Neural cell (in vitro differentiated cells): Measurements from ENCODE around the gene MAP7D1. TPM values are rescaled to one million over a fixed set of nuclear protein-coding genes. Genes with fewer than 3 reads are reported as not detected.

Experiments
- H2AFZ ChIP-seq: fragments of 200-600, 300-800 bp; sonication (generic), shearing (Covaris generic); 2 replicates; pipeline ENCODE4 v1.6.0; 2014; ENCODE audit warnings: low read depth, mild to moderate bottlenecking, antibody characterized with exemption, low read length, moderate library complexity
- H3F3A ChIP-seq: fragments of 200-600 bp; shearing (Covaris generic); 2 replicates; pipeline ENCODE4 v1.6.1; 2016; ENCODE audit warnings: mild to moderate bottlenecking, moderate library complexity, mixed read lengths, antibody characterized with exemption, low read length; ENCODE audit not compliant: insufficient read depth, poor library complexity, severe bottlenecking
- H3K27ac ChIP-seq: fragments of 200-600, 300-800 bp; sonication (generic), shearing (Covaris generic); 2 replicates; pipeline ENCODE4 v1.5.1; 2014; ENCODE audit warnings: mild to moderate bottlenecking, low read length, moderate library complexity
- H3K27me3 ChIP-seq: fragments of 300-800, 200-600 bp; sonication (generic), shearing (Covaris generic); 2 replicates; pipeline ENCODE4 v1.6.0; 2014; ENCODE audit warnings: mild to moderate bottlenecking, low read depth, low read length, moderate library complexity; ENCODE audit not compliant: insufficient read depth
- H3K36me3 ChIP-seq: fragments of 300-800, 200-600 bp; sonication (generic), shearing (Covaris generic); 2 replicates; pipeline ENCODE4 v1.5.1; 2014; ENCODE audit warnings: mild to moderate bottlenecking, antibody characterized with exemption, low read length, moderate library complexity; ENCODE audit not compliant: insufficient read depth
- H3K4me2 ChIP-seq: fragments of 300-800, 200-600 bp; sonication (generic), shearing (Covaris generic); 2 replicates; pipeline ENCODE4 v1.6.0; 2014; ENCODE audit warnings: mild to moderate bottlenecking, low read length
- H3K4me3 ChIP-seq: fragments of 300-800, 200-600 bp; sonication (generic), shearing (Covaris generic); 2 replicates; pipeline ENCODE4 v1.5.1; 2014; ENCODE audit warnings: mild to moderate bottlenecking, low read length, moderate library complexity
- H3K79me2 ChIP-seq: fragments of 200-600 bp; shearing (Covaris generic); replicated peaks from 2 replicates; pipeline ENCODE4 v1.6.0; 2014; ENCODE audit warnings: mild to moderate bottlenecking, low read length, moderate library complexity; ENCODE audit not compliant: insufficient read depth
- H3K9ac ChIP-seq: fragments of 300-800, 200-600 bp; sonication (generic), shearing (Covaris generic); 2 replicates; pipeline ENCODE4 v1.6.1; 2016; ENCODE audit warnings: mild to moderate bottlenecking, low read length, mixed read lengths
- H3K9me2 ChIP-seq: fragments of 200-600 bp; shearing (Covaris generic); 2 replicates; pipeline ENCODE4 v1.6.1; 2016; ENCODE audit warnings: mild to moderate bottlenecking, low read length, mixed read lengths; ENCODE audit not compliant: insufficient read depth
- H3K9me3 ChIP-seq: fragments of 200-600, 300-800 bp; sonication (generic), shearing (Covaris generic); 2 replicates; pipeline ENCODE4 v1.6.1; 2016; ENCODE audit warnings: mild to moderate bottlenecking, mixed run types, low read length, moderate library complexity, mixed read lengths
- H4K20me1 ChIP-seq: fragments of 200-600 bp; shearing (Covaris generic); 2 replicates; pipeline ENCODE4 v1.6.1; 2016; ENCODE audit warnings: mild to moderate bottlenecking, mixed run types; ENCODE audit not compliant: insufficient read depth
- CTCF ChIP-seq: fragments of 450-650 bp; IDR thresholded peaks from 2 replicates; pipeline ENCODE4 v1.5.1; 2014; ENCODE audit warnings: antibody characterized with exemption, mild to moderate bottlenecking, moderate library complexity; ENCODE audit not compliant: poor library complexity, severe bottlenecking
- EP300 ChIP-seq: fragments of 450-650 bp; conservative IDR thresholded peaks from 2 replicates; pipeline ENCODE4 v1.6.1; 2014; ENCODE audit warnings: antibody characterized with exemption, mild to moderate bottlenecking, moderate library complexity; ENCODE audit not compliant: poor library complexity, severe bottlenecking
- EZH2 ChIP-seq: fragments of 200-600, 300-800 bp; shearing (Covaris generic), sonication (generic); IDR thresholded peaks from 2 replicates; pipeline ENCODE4 v1.6.1; 2014; ENCODE audit warnings: antibody characterized with exemption, low read length, borderline replicate concordance, mild to moderate bottlenecking; ENCODE audit not compliant: insufficient read depth, poor library complexity, severe bottlenecking
- MXI1 ChIP-seq: fragments of 450-650 bp; conservative IDR thresholded peaks from 2 replicates; pipeline ENCODE4 v1.6.1; 2014; ENCODE audit warnings: antibody characterized with exemption, mild to moderate bottlenecking; ENCODE audit not compliant: poor library complexity, severe bottlenecking
- POLR2AphosphoS5 ChIP-seq: IDR thresholded peaks from 2 replicates; pipeline ENCODE4 v1.6.1; 2012
- RAD21 ChIP-seq: fragments of 450-650 bp; conservative IDR thresholded peaks from 2 replicates; pipeline ENCODE4 v1.6.1; 2014; ENCODE audit warnings: antibody characterized with exemption, mild to moderate bottlenecking, moderate library complexity
- REST ChIP-seq: IDR thresholded peaks from 2 replicates; pipeline ENCODE4 v1.6.1; 2012; ENCODE audit warnings: borderline replicate concordance
- SMC3 ChIP-seq: fragments of 450-650 bp; conservative IDR thresholded peaks from 2 replicates; pipeline ENCODE4 v1.6.1; 2014; ENCODE audit warnings: antibody characterized with exemption, mild to moderate bottlenecking, moderate library complexity; ENCODE audit not compliant: poor library complexity
- TAF1 ChIP-seq: IDR thresholded peaks from 2 replicates; pipeline ENCODE4 v1.6.1; 2012; ENCODE audit warnings: low read depth
- polyA plus RNA-seq: library from polyadenylated mRNA; depleted of rRNA; stranded (reverse); fragments of >200 nt; gene quantifications from 2 replicates; pipeline ENCODE4 v1.2.3, GENCODE V29; 2014

Gene MAP7D1
- polyA plus RNA-seq, 1 donor from 2014 or later = 142 TPM

- Histone ChIP-seq H3K9me2 (no peaks in the 10 kb centered on the region), H3K9ac (no peak overlapping the region), H3K79me2 (no peaks in the 10 kb centered on the region), H3K4me3 (no peak overlapping the region), H2AFZ (no peak overlapping the region), H3K27ac (no peak overlapping the region), H3F3A (no peaks in the 10 kb centered on the region), H4K20me1 (no peaks in the 10 kb centered on the region), H3K9me3 (no peaks in the 10 kb centered on the region), H3K4me2 (no peak overlapping the region), H3K27me3 (peaks cover 45% of the 10 kb centered on the region), H3K36me3 (no peaks in the 10 kb centered on the region)
- TF ChIP-seq EZH2 (no peak), MXI1 (no peak), EP300 (no peak), REST (no peak), RAD21 (no peak), POLR2AphosphoS5 (no peak), TAF1 (no peak), CTCF (no peak)
These were observed 32.6 kb upstream of the MAP7D1 start for GRCh38 chr1:36123356-36123755.

GRCh38 chr1:36124404-36125128, 31.4 kb upstream of the MAP7D1 start:
- no peaks in the 10 kb centered on the region for H3F3A ChIP-seq
- no peak overlapping the region for H3K9ac ChIP-seq
- peaks cover 45% of the 10 kb centered on the region for H3K27me3 ChIP-seq
- no peak overlapping the region for H3K27ac ChIP-seq
- H3K4me3 ChIP-seq = no peak overlapping the region
- TF ChIP-seq EP300 (no peak), POLR2AphosphoS5 (no peak), TAF1 (no peak), EZH2 (no peak), SMC3 (no peak), MXI1 (no peak), CTCF (no peak), RAD21 (no peak), REST (no peak)
- no peak overlapping the region for H3K4me2 ChIP-seq
- H3K9me3 ChIP-seq = no peaks in the 10 kb centered on the region
- no peaks in the 10 kb centered on the region for H3K36me3 ChIP-seq
- no peaks in the 10 kb centered on the region for H3K9me2 ChIP-seq
- H3K79me2 ChIP-seq = no peaks in the 10 kb centered on the region
- no peaks in the 10 kb centered on the region for H4K20me1 ChIP-seq
- H2AFZ ChIP-seq = no peak overlapping the region
